Activated B cell treated with CpG ODN at 0.5 μM for 24 hours (primary cell): ENCODE data around the gene APP. TPM values are rescaled to one million over a fixed set of nuclear protein-coding genes. Genes with fewer than 3 reads are reported as not detected.

Source experiments
- ATAC-seq: fragments of 200-7000 bp; cut with Tn5 transposase; one replicate; pipeline ENCODE4 v1.10.0; 2021; ENCODE audit warnings: low read depth, mild to moderate bottlenecking, moderate library complexity
- CTCF ChIA-PET: fragments of 350-600 bp; sonication (Branson Sonifier 250); formaldehyde crosslinking; loops from one replicate; lab custom pipeline; 2021; ENCODE audit warnings: antibody characterized with exemption; lab: Charles Lee
- POLR2A ChIA-PET: fragments of 350-600 bp; sonication (Branson Sonifier 250); formaldehyde crosslinking; loops from one replicate; lab custom pipeline; 2021; ENCODE audit warnings: antibody characterized with exemption; lab: Charles Lee
- DNase-seq: peaks from one replicate; pipeline ENCODE4 v3.0.0; 2022
- H3K27ac Mint-ChIP-seq: one replicate; pipeline ENCODE4 v1.8.0; 2020; ENCODE audit warnings: mixed read lengths
- H3K27me3 Mint-ChIP-seq: one replicate; pipeline ENCODE4 v1.8.0; 2021; ENCODE audit warnings: mixed read lengths
- H3K36me3 Mint-ChIP-seq: one replicate; pipeline ENCODE4 v1.8.0; 2021; ENCODE audit warnings: low read depth, mixed read lengths
- H3K4me1 Mint-ChIP-seq: one replicate; pipeline ENCODE4 v1.8.0; 2021; ENCODE audit warnings: mixed read lengths
- H3K4me3 Mint-ChIP-seq: one replicate; pipeline ENCODE4 v1.8.0; 2020; ENCODE audit warnings: mild to moderate bottlenecking, mixed read lengths
- H3K9me3 Mint-ChIP-seq: one replicate; pipeline ENCODE4 v1.8.0; 2020; ENCODE audit warnings: mixed read lengths
- CTCF ChIP-seq: fragments of 200-600 bp; IDR thresholded peaks from one replicate; pipeline ENCODE4 v1.8.0; 2022; ENCODE audit warnings: antibody characterized with exemption, mild to moderate bottlenecking
- intact Hi-C: fragments of 100-400 bp; cut with micrococcal nuclease; formaldehyde crosslinking; loops from one replicate; pipeline ENCODE4 v1.15.1; 2024
- total RNA-seq: library from RNA; stranded (reverse); gene quantifications from 2 replicates; pipeline ENCODE4 v1.2.3, GENCODE V29; 2022

Gene APP
- total RNA-seq, 1 donor from 2014 or later: 32.1 TPM

GRCh38 chr21:25862596-25862995 is 308.0 kb downstream of the APP start:
- ChIA-PET POLR2A (no interaction called here), CTCF (interaction anchor here (0.8 to 2.1 kb wide), 2 partner anchors 254 to 854 kb away, joined by 3 to 9 read pairs; no protein-coding TSS in a partner anchor)
- peak; percentile 45 for ATAC-seq
- Mint-ChIP-seq H3K9me3 (no peaks in the 10 kb centered on the region), H3K4me3 (no peak overlapping the region), H3K36me3 (no peaks in the 10 kb centered on the region), H3K27me3 (no peaks in the 10 kb centered on the region), H3K4me1 (no peaks in the 10 kb centered on the region), H3K27ac (no peak overlapping the region)
- TF ChIP-seq CTCF: peak; percentile 62
- intact Hi-C loops: loop anchor here (1.0 to 5.0 kb wide), 2 partner anchors 254 to 440 kb away; no protein-coding TSS in a partner anchor
- DNase-seq: no peak

GRCh38 chr21:25862112-25862511 is 308.5 kb downstream of the APP start:
- Mint-ChIP-seq H3K4me1 (no peaks in the 10 kb centered on the region), H3K9me3 (no peaks in the 10 kb centered on the region), H3K4me3 (no peak overlapping the region), H3K36me3 (no peaks in the 10 kb centered on the region), H3K27ac (no peak overlapping the region), H3K27me3 (no peaks in the 10 kb centered on the region)
- POLR2A ChIA-PET: no interaction called here
- ATAC-seq: no peak
- CTCF ChIA-PET: interaction anchor here (0.8 to 2.1 kb wide), 2 partner anchors 254 to 855 kb away, joined by 3 to 9 read pairs; no protein-coding TSS in a partner anchor
- intact Hi-C loops: loop anchor here (1.0 to 5.0 kb wide), 2 partner anchors 254 to 440 kb away; no protein-coding TSS in a partner anchor
- DNase-seq: no peak
- TF ChIP-seq CTCF: no peak

GRCh38 chr21:25859235-25859929 is 311.2 kb downstream of the APP start:
- Mint-ChIP-seq H3K9me3 (no peaks in the 10 kb centered on the region), H3K36me3 (no peaks in the 10 kb centered on the region), H3K4me1 (no peaks in the 10 kb centered on the region), H3K27me3 (no peaks in the 10 kb centered on the region), H3K27ac (no peak overlapping the region), H3K4me3 (no peak overlapping the region)
- ATAC-seq (no peak), DNase-seq (no peak)
- no peak for TF ChIP-seq CTCF
- ChIA-PET POLR2A (no interaction called here), CTCF (no interaction called here)
- intact Hi-C loops: no loop called here

- DNase-seq: no peak
- ChIA-PET CTCF (no interaction called here), POLR2A (no interaction called here)
- no peak for TF ChIP-seq CTCF
- Mint-ChIP-seq H3K4me3 (no peak overlapping the region), H3K27ac (no peak overlapping the region), H3K36me3 (no peaks in the 10 kb centered on the region), H3K9me3 (no peaks in the 10 kb centered on the region), H3K4me1 (no peaks in the 10 kb centered on the region), H3K27me3 (peaks cover 4% of the 10 kb centered on the region)
- ATAC-seq: no peak
- intact Hi-C loops: no loop called here
These were observed 312.2 kb downstream of the APP start for GRCh38 chr21:25858325-25858724.

GRCh38 chr21:25857308-25858074 is 313.1 kb downstream of the APP start:
- no peak overlapping the region for H3K4me3 Mint-ChIP-seq
- no peak overlapping the region for H3K27ac Mint-ChIP-seq
- POLR2A ChIA-PET: no interaction called here
- intact Hi-C loops: no loop called here
- H3K27me3 Mint-ChIP-seq: peaks cover 4% of the 10 kb centered on the region
- ATAC-seq: no peak
- no peaks in the 10 kb centered on the region for H3K9me3 Mint-ChIP-seq
- no peaks in the 10 kb centered on the region for H3K36me3 Mint-ChIP-seq
- TF ChIP-seq CTCF: no peak
- no peaks in the 10 kb centered on the region for H3K4me1 Mint-ChIP-seq
- CTCF ChIA-PET: no interaction called here
- DNase-seq: no peak
